ENCODE results near the gene ATAD3C. TPM values are rescaled to one million over a fixed set of nuclear protein-coding genes. Genes with fewer than 3 reads are reported as not detected.
"Not testable (repeated sequence)": the region's sequence is repeated elsewhere in the genome, so short reads cannot be mapped to it uniquely, and the experiment has no call there.

The ATAD3C gene
- total RNA-seq, 2 donors from 2014 or later, result 0.49 to 0.87 TPM

GRCh38 chr1:1459711-1460110 lies 10.2 kb downstream of the ATAD3C start:
- DNase-seq; ATAC-seq; intact Hi-C loops (cut with DNase I, micrococcal nuclease): not testable (repeated sequence)

- intact Hi-C loops (cut with DNase I, micrococcal nuclease), result no loop called here
- ATAC-seq, result no peak
- no peak for DNase-seq
Measured at GRCh38 chr1:1460540-1461130, 11.1 kb downstream of the ATAD3C start.

- DNase-seq, result peak in 1 of 2 donors; percentile 52
Measured at GRCh38 chr1:1461721-1462317, 12.3 kb downstream of the ATAD3C start.

GRCh38 chr1:1462318-1462966 lies 13.0 kb downstream of the ATAD3C start:
- DNase-seq, result peak in 1 of 2 donors; percentile 22
- intact Hi-C loops (cut with DNase I, micrococcal nuclease), result no loop called here
- ATAC-seq, result peak; percentile 23

More at GRCh38 chr1:1461721-1462317, 12.3 kb downstream of the ATAD3C start:
- peak; percentile 94 for ATAC-seq
- intact Hi-C loops (cut with DNase I, micrococcal nuclease), result no loop called here

- intact Hi-C loops (cut with DNase I, micrococcal nuclease), result no loop called here
- DNase-seq, result no peak
- no peak for ATAC-seq
Measured at GRCh38 chr1:1463312-1463711, 13.8 kb downstream of the ATAD3C start.

GRCh38 chr1:1468196-1468985 lies 18.9 kb downstream of the ATAD3C start:
- intact Hi-C loops (cut with DNase I, micrococcal nuclease); ATAC-seq; DNase-seq: not testable (repeated sequence)

- intact Hi-C loops (cut with DNase I, micrococcal nuclease), result no loop called here
- peak; percentile 41 for ATAC-seq
- DNase-seq, result peak; percentile 28 to 32
Measured at GRCh38 chr1:1470626-1471388, 21.3 kb downstream of the ATAD3C start.

- DNase-seq (peak; percentile 88 to 97), ATAC-seq (peak; percentile 97)
- intact Hi-C loops (cut with DNase I, micrococcal nuclease), result no loop called here
Measured at GRCh38 chr1:1471389-1472052, 22.0 kb downstream of the ATAD3C start, which contains the start of gene ATAD3B. ATAD3B (plus strand) TSS chr1:1471765; CDS start chr1:1471885, 120 bp downstream.

GRCh38 chr1:1472053-1472876 lies 22.8 kb downstream of the ATAD3C start:
- peak; percentile 39 for ATAC-seq
- intact Hi-C loops (cut with DNase I, micrococcal nuclease); DNase-seq: not testable (repeated sequence)

- not testable (repeated sequence) for ATAC-seq
Measured at GRCh38 chr1:1476011-1476410, 26.5 kb downstream of the ATAD3C start.

GRCh38 chr1:1477206-1477605 lies 27.7 kb downstream of the ATAD3C start:
- DNase-seq, result no peak
- intact Hi-C loops (cut with DNase I, micrococcal nuclease), result no loop called here
- no peak for ATAC-seq

More at GRCh38 chr1:1476011-1476410, 26.5 kb downstream of the ATAD3C start:
- intact Hi-C loops (cut with DNase I, micrococcal nuclease); DNase-seq: not testable (repeated sequence)

- no peak for ATAC-seq
- intact Hi-C loops (cut with DNase I, micrococcal nuclease), result no loop called here
- DNase-seq, result no peak
Measured at GRCh38 chr1:1479547-1480487, 30.3 kb downstream of the ATAD3C start.

GRCh38 chr1:1480488-1480867 lies 31.0 kb downstream of the ATAD3C start:
- DNase-seq; ATAC-seq; intact Hi-C loops (cut with DNase I, micrococcal nuclease): not testable (repeated sequence)

GRCh38 chr1:1481811-1482210 lies 32.3 kb downstream of the ATAD3C start:
- intact Hi-C loops (cut with DNase I, micrococcal nuclease); DNase-seq; ATAC-seq: not testable (repeated sequence)

GRCh38 chr1:1482856-1483255 lies 33.4 kb downstream of the ATAD3C start:
- DNase-seq (no peak), ATAC-seq (no peak)
- intact Hi-C loops (cut with DNase I, micrococcal nuclease), result no loop called here

- DNase-seq (no peak), ATAC-seq (no peak)
- intact Hi-C loops (cut with DNase I, micrococcal nuclease), result no loop called here
Measured at GRCh38 chr1:1483714-1484113, 34.2 kb downstream of the ATAD3C start.
